SK-N-SH (cell line): ENCODE data around the gene SLC30A3. TPM values are rescaled to one million over a fixed set of nuclear protein-coding genes. Genes with fewer than 3 reads are reported as not detected.

Experiments
- CTCF ChIA-PET: fragments of 300-600, 350-600 bp; formaldehyde crosslinking; extraction: SDS; loops from one replicate; lab custom pipeline; 2021; lab: Yijun Ruan, JAX
- POLR2A ChIA-PET: fragments of 350-600 bp; sonication (Branson Sonifier 250); formaldehyde crosslinking; extraction: SDS; loops from one replicate; lab custom pipeline; 2020; ENCODE audit warnings: antibody characterized with exemption, inconsistent platforms; lab: Yijun Ruan, JAX
- DNase-seq: peaks from one replicate; pipeline ENCODE4 v3.0.0; 2012
- H2AFZ ChIP-seq: fragments of 200-600 bp; sonication (generic); 2 replicates; pipeline ENCODE4 v1.8.1; 2016; ENCODE audit warnings: antibody characterized with exemption, mild to moderate bottlenecking, low read depth
- H3F3A ChIP-seq: fragments of 200-600 bp; sonication (generic); replicated peaks from 2 replicates; pipeline ENCODE3; 2016; ENCODE audit warnings: antibody characterized with exemption, mild to moderate bottlenecking; ENCODE audit not compliant: insufficient read depth
- H3K27ac ChIP-seq, 2 experiments: fragments of 200-500 bp in 1 of 2; fragments of 200-600 bp in 1 of 2; sonication (Bioruptor generic) in 1 of 2; sonication (generic), shearing (Covaris generic) in 1 of 2; 2 replicates each; pipeline versions ENCODE4 v1.5.1 to v1.6.1; 2014 to 2016; ENCODE audit warnings: low read depth in 2 of 2, inconsistent platforms in 1 of 2, low read length in 1 of 2, mild to moderate bottlenecking in 1 of 2, mixed read lengths in 1 of 2
- H3K27me3 ChIP-seq: fragments of 200-600 bp; sonication (generic), shearing (Covaris generic); 2 replicates; pipeline ENCODE4 v1.6.1; 2016; ENCODE audit warnings: mixed run types; ENCODE audit not compliant: insufficient read depth
- H3K36me3 ChIP-seq, 2 experiments: fragments of 200-500 bp in 1 of 2; fragments of 200-600 bp in 1 of 2; sonication (Bioruptor generic) in 1 of 2; sonication (generic) in 1 of 2; replicated peaks in 1 of 2; 2 replicates each; pipeline versions ENCODE3 to v1.5.1; 2014 to 2016; ENCODE audit warnings: low read length in 1 of 2, mild to moderate bottlenecking in 1 of 2; ENCODE audit not compliant: insufficient read depth in 2 of 2, control insufficient read depth in 1 of 2
- H3K4me1 ChIP-seq, 2 experiments: fragments of 200-500 bp in 1 of 2; fragments of 200-600 bp in 1 of 2; sonication (Bioruptor generic) in 1 of 2; sonication (generic), shearing (Covaris generic) in 1 of 2; 2 replicates each; pipeline versions ENCODE4 v1.5.1 to v1.6.1; 2014 to 2016; ENCODE audit warnings: low read depth in 1 of 2, low read length in 1 of 2, mixed run types in 1 of 2; ENCODE audit not compliant: insufficient read depth in 2 of 2, control insufficient read depth in 1 of 2
- H3K4me2 ChIP-seq: fragments of 200-600 bp; sonication (generic), shearing (Covaris generic); 2 replicates; pipeline ENCODE4 v1.6.1; 2017; ENCODE audit warnings: mixed run types
- H3K4me3 ChIP-seq, 2 experiments: fragments of 200-500 bp in 1 of 2; fragments of 200-600 bp in 1 of 2; sonication (Bioruptor generic) in 1 of 2; sonication (generic), shearing (Covaris generic) in 1 of 2; 2 replicates each; pipeline versions ENCODE4 v1.5.1 to v1.8.1; 2014 to 2016; ENCODE audit warnings: low read depth in 2 of 2, inconsistent platforms in 1 of 2, low read length in 1 of 2, mild to moderate bottlenecking in 1 of 2, mixed read lengths in 1 of 2, moderate library complexity in 1 of 2
- H3K79me2 ChIP-seq: fragments of 200-600 bp; sonication (generic); 2 replicates; pipeline ENCODE4 v1.8.1; 2017; ENCODE audit warnings: mild to moderate bottlenecking; ENCODE audit not compliant: insufficient read depth
- H3K9ac ChIP-seq: fragments of 200-600 bp; sonication (generic); 2 replicates; pipeline ENCODE4 v1.6.1; 2017; ENCODE audit warnings: mixed run types
- H3K9me2 ChIP-seq: fragments of 200-600 bp; sonication (generic); 2 replicates; pipeline ENCODE4 v1.6.1; 2017; ENCODE audit warnings: mixed run types
- H3K9me3 ChIP-seq: fragments of 200-600 bp; sonication (generic); 2 replicates; pipeline ENCODE4 v1.6.1; 2017; ENCODE audit warnings: mixed run types, mild to moderate bottlenecking, moderate library complexity
- H4K20me1 ChIP-seq: fragments of 200-600 bp; sonication (generic); 2 replicates; pipeline ENCODE4 v1.6.1; 2017; ENCODE audit warnings: mild to moderate bottlenecking, mixed run types; ENCODE audit not compliant: insufficient read depth
- CHD2 ChIP-seq: fragments of 150-350 bp; IDR thresholded peaks from 2 replicates; pipeline ENCODE4 v1.6.1; 2018; ENCODE audit warnings: low read length; ENCODE audit not compliant: partially characterized antibody
- CTCF ChIP-seq: fragments of 200-600 bp; sonication (generic); IDR thresholded peaks from 2 replicates; pipeline ENCODE4 v1.6.1; 2017; ENCODE audit warnings: antibody characterized with exemption, mild to moderate bottlenecking, moderate library complexity
- ELF1 ChIP-seq: IDR thresholded peaks from 2 replicates; pipeline ENCODE4 v1.4.0; 2012
- EZH2phosphoT487 ChIP-seq: fragments of 200-600 bp; sonication (generic); IDR thresholded peaks from 2 replicates; pipeline ENCODE4 v1.6.1; 2017; ENCODE audit warnings: low read depth, mixed run types, mild to moderate bottlenecking, antibody characterized with exemption, moderate library complexity, borderline replicate concordance
- FOXJ3 ChIP-seq: sonication (generic); formaldehyde crosslinking; IDR thresholded peaks from 2 replicates; pipeline ENCODE4 v1.5.1; 2020; ENCODE audit warnings: mild to moderate bottlenecking, missing genetic modification reagents
- GABPA ChIP-seq: IDR thresholded peaks from 2 replicates; pipeline ENCODE4 v1.4.0; 2012; ENCODE audit warnings: low read depth, mild to moderate bottlenecking
- GATA2 ChIP-seq: sonication (generic); formaldehyde crosslinking; IDR thresholded peaks from 2 replicates; pipeline ENCODE4 v1.5.0; 2020; ENCODE audit warnings: mild to moderate bottlenecking, missing genetic modification reagents
- IRF3 ChIP-seq: fragments of 150-350 bp; IDR thresholded peaks from 2 replicates; pipeline ENCODE4 v1.6.1; 2016; ENCODE audit warnings: mild to moderate bottlenecking, low read depth, low read length
- NFIC ChIP-seq: IDR thresholded peaks from 2 replicates; pipeline ENCODE4 v1.4.0; 2012; ENCODE audit warnings: borderline replicate concordance
- POLR2AphosphoS5 ChIP-seq: IDR thresholded peaks from 2 replicates; pipeline ENCODE4 v1.6.1; 2012; ENCODE audit warnings: low read depth, low read length
- RCOR1 ChIP-seq: fragments of 150-350 bp; IDR thresholded peaks from 2 replicates; pipeline ENCODE4 v1.6.1; 2017; ENCODE audit warnings: antibody characterized with exemption, low read length
- REST ChIP-seq: IDR thresholded peaks from 2 replicates; pipeline ENCODE4 v1.6.1; 2012; ENCODE audit warnings: mild to moderate bottlenecking, low read depth, low read length, moderate library complexity
- RXRA ChIP-seq: IDR thresholded peaks from 2 replicates; pipeline ENCODE4 v1.4.0; 2012; ENCODE audit warnings: low read depth, mild to moderate bottlenecking, borderline replicate concordance
- SIN3A ChIP-seq: IDR thresholded peaks from 2 replicates; pipeline ENCODE4 v1.6.1; 2012; ENCODE audit warnings: low read depth, mild to moderate bottlenecking, low read length, moderate library complexity, borderline replicate concordance
- TAF1 ChIP-seq: IDR thresholded peaks from 2 replicates; pipeline ENCODE4 v1.6.1; 2012; ENCODE audit warnings: low read depth, mild to moderate bottlenecking, low read length, moderate library complexity, borderline replicate concordance
- WGBS: methylation state at CpG from one replicate; pipeline ENCODE4 v1.1.6; 2017; ENCODE audit warnings: low lambda C conversion rate; 5-methylcytosine and 5-hydroxymethylcytosine counted together
- polyA plus RNA-seq, 3 experiments: library from polyadenylated mRNA; depleted of rRNA; stranded (reverse); fragments of >200 nt; gene quantifications; 2 replicates each; pipeline ENCODE4 v1.2.3, GENCODE V29; 2012
- TF ChIP-seq, protein P1 (sequence below): IDR thresholded peaks from 2 replicates; pipeline ENCODE4 v1.4.0; 2012; ENCODE audit warnings: low read depth, borderline replicate concordance

Gene SLC30A3
- polyA plus RNA-seq, 1 of the 3 experiments (the other 2 are of a cell fraction): 1.1 TPM

- POLR2A ChIA-PET: interaction anchor here (1.3 kb wide), 1 partner anchor 27 kb away, joined by 3 read pairs; no protein-coding TSS in a partner anchor
- H3K4me1 ChIP-seq: peaks cover 0 to 23% of the 10 kb centered on the region in 2 experiments; a peak in 3 of 4 replicates
These were observed 20.0 kb upstream of the SLC30A3 start for GRCh38 chr2:27282892-27283291.

More at GRCh38 chr2:27282892-27283291, 20.0 kb upstream of the SLC30A3 start:
- CTCF ChIA-PET: interaction anchor here (0.7 to 18.0 kb wide), 12 partner anchors 14 to 321 kb away, joined by 3 to 392 read pairs (median 4); partner anchors contain the start of gene SLC30A3
- H3K27ac ChIP-seq: no peak overlapping the region
- H3K36me3 ChIP-seq: no peaks in the 10 kb centered on the region
- no peak overlapping the region for H3K4me2 ChIP-seq
- H4K20me1 ChIP-seq: no peaks in the 10 kb centered on the region
- H3K4me3 ChIP-seq: no peak overlapping the region
- H3K9me2 ChIP-seq: no peaks in the 10 kb centered on the region
- 51% methylated on average over 5 of the region's 5 CpGs for WGBS
- no peak overlapping the region for H2AFZ ChIP-seq
- no peak for TF ChIP-seq EZH2phosphoT487
- no peak for TF ChIP-seq GATA2 (CRISPR knock-in tag)
- TF ChIP-seq, protein P1, sequence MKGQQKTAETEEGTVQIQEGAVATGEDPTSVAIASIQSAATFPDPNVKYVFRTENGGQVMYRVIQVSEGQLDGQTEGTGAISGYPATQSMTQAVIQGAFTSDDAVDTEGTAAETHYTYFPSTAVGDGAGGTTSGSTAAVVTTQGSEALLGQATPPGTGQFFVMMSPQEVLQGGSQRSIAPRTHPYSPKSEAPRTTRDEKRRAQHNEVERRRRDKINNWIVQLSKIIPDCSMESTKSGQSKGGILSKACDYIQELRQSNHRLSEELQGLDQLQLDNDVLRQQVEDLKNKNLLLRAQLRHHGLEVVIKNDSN: no peak
- TF ChIP-seq GABPA: no peak
- no peak for TF ChIP-seq RXRA
- TF ChIP-seq RCOR1: no peak
- TF ChIP-seq IRF3: no peak
- no peak for TF ChIP-seq NFIC
- TF ChIP-seq REST: no peak
- no peak for TF ChIP-seq TAF1
- no peak for TF ChIP-seq POLR2AphosphoS5
- TF ChIP-seq CTCF: no peak
- no peak for TF ChIP-seq FOXJ3 (CRISPR knock-in tag)
- no peak for TF ChIP-seq ELF1
- TF ChIP-seq SIN3A: no peak
- no peak for TF ChIP-seq CHD2
- H3K27me3 ChIP-seq: peaks cover 4% of the 10 kb centered on the region; the same call in 1 of the 2 replicates
- no peaks in the 10 kb centered on the region for H3K79me2 ChIP-seq
- no peaks in the 10 kb centered on the region for H3K9me3 ChIP-seq
- no peak for DNase-seq
- H3F3A ChIP-seq: no peaks in the 10 kb centered on the region
- no peak overlapping the region for H3K9ac ChIP-seq
